NB4 (cell line): ENCODE results near the gene IWS1.
A peak's percentile ranks its signal among the peaks of the same experiment; 100 is the strongest.
"Not testable (repeated sequence)": the region's sequence is repeated elsewhere in the genome, so short reads cannot be mapped to it uniquely, and the experiment has no call there.

ENCODE experiments used
- DNase-seq: peaks from one replicate; pipeline ENCODE4 v3.0.0; 2010; ENCODE audit warnings: low read depth
- H3K4me3 ChIP-seq: one replicate; pipeline ENCODE4 v1.5.1; 2011; ENCODE audit warnings: mild to moderate bottlenecking, low read depth, low read length, moderate library complexity
- MYC ChIP-seq: IDR thresholded peaks from 2 replicates; pipeline ENCODE4 v1.6.1; 2011; ENCODE audit warnings: low read depth, low read length
- POLR2A ChIP-seq: IDR thresholded peaks from 2 replicates; pipeline ENCODE4 v1.6.1; 2011; ENCODE audit warnings: mild to moderate bottlenecking; ENCODE audit not compliant: insufficient read length; ENCODE audit errors: extremely low read depth
- TF ChIP-seq, protein P1 (sequence below): IDR thresholded peaks from 2 replicates; pipeline ENCODE4 v1.6.1; 2011; ENCODE audit warnings: low read depth, low read length
- TF ChIP-seq, protein P2 (sequence below): IDR thresholded peaks from one replicate; pipeline ENCODE4 v1.5.1; 2012; ENCODE audit warnings: low read depth, low read length

Gene IWS1

DNA sequence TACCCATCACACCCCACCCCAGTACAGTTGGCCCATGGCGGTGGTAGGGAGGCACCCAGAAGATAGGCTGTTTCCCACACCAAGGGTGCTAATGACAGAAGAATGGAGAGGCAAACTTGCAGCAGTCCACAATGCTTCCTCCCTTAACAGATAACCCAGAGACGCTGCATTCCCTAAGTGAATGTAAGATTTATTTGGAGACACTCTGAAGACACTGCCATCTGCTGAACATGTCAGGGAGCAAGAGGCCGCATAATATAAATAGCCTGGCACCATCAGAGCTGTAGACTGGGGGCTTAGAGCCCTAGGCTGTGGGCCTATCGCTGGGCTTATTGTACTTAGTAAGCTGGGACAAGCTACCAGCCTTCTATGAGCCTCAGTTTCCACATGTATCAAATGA is 2.2 kb upstream of the IWS1 start:
- H3K4me3 ChIP-seq, result no peak overlapping the region
- DNase-seq, result peak; percentile 57
- TF ChIP-seq MYC (no peak), POLR2A (no peak)
- TF ChIP-seq, protein P1, sequence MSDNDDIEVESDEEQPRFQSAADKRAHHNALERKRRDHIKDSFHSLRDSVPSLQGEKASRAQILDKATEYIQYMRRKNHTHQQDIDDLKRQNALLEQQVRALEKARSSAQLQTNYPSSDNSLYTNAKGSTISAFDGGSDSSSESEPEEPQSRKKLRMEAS, result no peak
- TF ChIP-seq, protein P2, sequence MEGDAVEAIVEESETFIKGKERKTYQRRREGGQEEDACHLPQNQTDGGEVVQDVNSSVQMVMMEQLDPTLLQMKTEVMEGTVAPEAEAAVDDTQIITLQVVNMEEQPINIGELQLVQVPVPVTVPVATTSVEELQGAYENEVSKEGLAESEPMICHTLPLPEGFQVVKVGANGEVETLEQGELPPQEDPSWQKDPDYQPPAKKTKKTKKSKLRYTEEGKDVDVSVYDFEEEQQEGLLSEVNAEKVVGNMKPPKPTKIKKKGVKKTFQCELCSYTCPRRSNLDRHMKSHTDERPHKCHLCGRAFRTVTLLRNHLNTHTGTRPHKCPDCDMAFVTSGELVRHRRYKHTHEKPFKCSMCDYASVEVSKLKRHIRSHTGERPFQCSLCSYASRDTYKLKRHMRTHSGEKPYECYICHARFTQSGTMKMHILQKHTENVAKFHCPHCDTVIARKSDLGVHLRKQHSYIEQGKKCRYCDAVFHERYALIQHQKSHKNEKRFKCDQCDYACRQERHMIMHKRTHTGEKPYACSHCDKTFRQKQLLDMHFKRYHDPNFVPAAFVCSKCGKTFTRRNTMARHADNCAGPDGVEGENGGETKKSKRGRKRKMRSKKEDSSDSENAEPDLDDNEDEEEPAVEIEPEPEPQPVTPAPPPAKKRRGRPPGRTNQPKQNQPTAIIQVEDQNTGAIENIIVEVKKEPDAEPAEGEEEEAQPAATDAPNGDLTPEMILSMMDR, result no peak

DNA sequence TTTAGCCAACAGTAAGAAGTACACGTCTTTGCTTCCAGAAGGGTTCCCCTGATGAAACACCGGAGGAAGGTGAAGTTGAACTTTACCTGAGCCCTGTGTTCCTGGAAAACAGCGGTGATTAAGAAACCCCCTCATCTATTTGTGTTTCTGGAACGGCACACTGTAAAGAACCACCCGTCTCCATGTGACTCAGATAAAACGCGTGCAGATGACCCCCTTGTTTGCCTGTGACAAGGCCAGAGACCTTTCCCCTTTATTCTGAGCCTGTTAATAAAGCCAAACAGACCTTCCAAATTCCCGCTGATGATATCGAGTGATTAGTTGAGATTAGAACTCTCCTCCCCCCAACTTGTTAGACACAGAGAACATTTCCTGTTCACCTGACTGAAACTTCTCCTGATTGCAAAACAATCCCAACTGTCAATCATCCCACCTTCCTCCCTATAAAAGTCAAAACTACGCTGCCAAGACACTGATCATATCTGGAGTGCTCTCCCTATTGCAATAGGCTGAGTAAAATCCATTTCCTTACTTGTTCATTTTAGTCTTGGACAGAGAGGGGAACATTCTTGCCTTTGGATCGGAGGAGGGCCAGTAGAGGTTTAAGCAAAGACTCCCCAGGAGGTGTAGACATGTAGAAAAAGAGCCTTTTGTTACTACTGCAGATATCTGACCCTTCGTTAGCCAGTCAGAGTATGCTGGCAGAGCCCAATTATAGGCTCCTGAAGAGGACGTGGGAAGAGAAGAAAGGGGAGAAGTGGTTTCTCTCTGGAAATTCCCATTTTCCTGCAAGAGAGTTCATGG is 914 bp upstream of the IWS1 start:
- no peak for DNase-seq
- TF ChIP-seq, protein P1, result peak; percentile 56; the same call in 1 of the 2 replicates
- TF ChIP-seq MYC, result peak; percentile 55; the same call in 1 of the 2 replicates
- TF ChIP-seq, protein P2, result no peak
- peak overlapping the region; percentile 91 for H3K4me3 ChIP-seq

DNA sequence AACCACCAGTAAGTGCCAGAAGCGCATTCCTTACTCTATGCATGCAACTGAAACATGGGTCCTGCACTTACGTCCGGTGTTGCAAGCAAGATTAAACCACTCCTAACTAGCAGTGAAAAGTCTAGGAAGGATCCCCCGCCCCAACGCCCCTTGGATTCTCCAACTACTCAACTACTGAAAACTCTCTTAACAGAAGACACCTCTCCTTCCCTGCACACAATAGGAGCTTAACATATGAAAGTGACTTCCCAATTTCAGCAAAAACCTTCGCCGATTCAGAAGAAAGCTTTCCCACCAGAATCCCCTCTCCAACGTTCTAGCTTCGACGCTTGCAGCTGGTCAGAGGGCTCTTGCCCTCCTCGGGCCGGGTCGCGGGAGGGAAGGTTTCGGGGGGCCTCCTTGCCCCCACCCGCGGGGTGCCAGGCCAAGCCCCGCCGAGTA is 578 bp downstream of the IWS1 start:
- DNase-seq, result peak; percentile 76
- TF ChIP-seq, protein P2, result no peak

GRCh38 chr2:127524198-127524834 is 2.0 kb downstream of the IWS1 start:
- DNase-seq, result not testable (repeated sequence)
- H3K4me3 ChIP-seq, result peak overlapping the region; percentile 91

More for the DNA sequence above, 578 bp downstream of the IWS1 start:
- peak overlapping the region; percentile 91 for H3K4me3 ChIP-seq

DNA sequence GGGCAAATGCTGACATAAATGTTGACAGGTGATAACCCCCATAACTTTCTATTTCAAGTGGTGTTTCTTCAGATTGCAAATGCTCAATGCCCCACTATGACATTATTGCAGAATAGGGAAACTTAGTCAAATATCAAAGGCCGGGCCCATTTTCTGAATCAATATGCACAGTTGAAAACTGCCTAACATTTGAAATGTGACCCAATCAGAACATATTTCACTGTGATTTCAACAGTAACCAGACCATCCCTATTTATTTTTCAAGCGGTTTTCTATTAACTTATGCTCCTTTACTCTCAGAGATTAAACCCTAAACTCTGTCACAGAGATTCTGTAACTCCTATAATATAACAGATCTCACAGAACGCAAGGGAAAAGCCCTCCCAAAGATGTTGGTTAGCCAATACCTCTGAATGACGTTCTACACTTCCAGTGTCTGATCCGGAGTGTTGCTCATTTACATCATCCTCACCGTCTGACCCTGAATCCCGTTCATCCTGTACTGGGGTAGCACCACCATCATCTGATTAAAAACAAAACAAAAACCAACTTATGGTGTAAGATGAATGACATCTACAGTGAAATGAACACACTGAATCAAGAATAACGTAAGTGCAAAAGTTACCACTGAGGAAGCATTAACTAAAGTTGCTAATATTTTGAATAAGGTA is 2.9 kb downstream of the IWS1 start:
- TF ChIP-seq POLR2A, result no peak
- TF ChIP-seq, protein P1, result no peak
- no peak for DNase-seq
- H3K4me3 ChIP-seq, result peak overlapping the region; percentile 38

DNA sequence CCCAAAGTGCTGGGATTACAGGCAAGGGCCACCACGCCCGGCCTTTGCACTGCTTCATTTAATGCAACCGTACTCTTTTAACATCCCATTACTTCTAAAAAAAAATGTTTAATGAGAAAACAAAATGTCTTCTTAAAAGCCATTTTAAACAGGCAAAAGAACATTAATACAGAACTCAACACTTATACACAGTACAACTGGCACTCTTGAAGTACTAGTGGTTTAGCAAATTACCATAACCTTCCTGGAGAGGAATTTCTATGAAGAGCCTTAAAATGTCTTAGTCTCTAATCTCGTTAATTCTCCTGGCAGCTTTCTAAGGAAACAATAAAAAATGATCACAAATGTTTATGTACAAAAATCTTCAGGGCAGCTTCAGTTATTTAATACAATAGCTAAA is 5.9 kb downstream of the IWS1 start:
- TF ChIP-seq, protein P2, result no peak
- no peak for TF ChIP-seq POLR2A
- TF ChIP-seq MYC, result no peak
- TF ChIP-seq, protein P1, result no peak
- DNase-seq, result no peak
- H3K4me3 ChIP-seq, result no peak overlapping the region

DNA sequence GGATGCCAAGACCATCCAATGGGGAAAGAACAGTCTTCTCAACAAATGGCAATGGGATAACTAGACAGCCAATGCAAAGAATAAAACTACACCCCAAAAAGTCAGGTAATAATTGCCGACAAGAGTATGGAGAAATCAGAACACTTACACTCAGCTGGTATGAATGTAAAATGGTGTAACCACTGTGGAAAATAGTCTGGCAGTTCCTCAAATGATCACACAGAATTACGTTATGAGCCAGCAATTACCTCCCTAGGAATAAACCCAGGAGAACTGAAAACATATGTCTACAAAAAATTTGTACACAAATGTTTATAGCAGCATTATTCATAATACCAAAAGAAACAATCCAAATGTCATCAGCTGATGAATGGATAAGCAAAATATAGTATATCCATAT is 8.8 kb downstream of the IWS1 start:
- H3K4me3 ChIP-seq, result no peak overlapping the region
- DNase-seq, result no peak
- TF ChIP-seq, protein P2, result no peak
- TF ChIP-seq MYC, result no peak
- TF ChIP-seq POLR2A, result no peak
- TF ChIP-seq, protein P1, result no peak
